Measurements from ENCODE around the gene MDC1.

The MDC1 gene

GRCh38 chr6:30700340-30700739 is 16.7 kb downstream of the MDC1 start:
- no peak overlapping the region for H2BK12ac ChIP-seq (ENCODE audit: low read length)
- no peak overlapping the region for H2AFZ ChIP-seq (ENCODE audit: low read length)
- peaks cover 29 to 64% of the 10 kb centered on the region in 2 donors for H3K36me3 ChIP-seq (replicated peaks in 1 of 2; ENCODE audit: control insufficient read depth in 2 of 2, insufficient read depth in 2 of 2, low read length in 2 of 2)
- H3K23ac ChIP-seq (ENCODE audit: low read depth, low read length, poor library complexity): no peak overlapping the region
- no peak overlapping the region for H3K9ac ChIP-seq (ENCODE audit: low read depth, low read length, poor library complexity)
- no CpG with 5 or more reads among the region's 4 CpGs for WGBS, 2 donors (ENCODE audit: extremely low coverage in 2 of 2, insufficient read length in 2 of 2, insufficient replicate concordance in 1 of 2)
- no peak overlapping the region for H2AK5ac ChIP-seq (ENCODE audit: low read depth, low read length)
- H3K4me2 ChIP-seq (ENCODE audit: insufficient read depth, low read length, poor library complexity, severe bottlenecking): no peak overlapping the region
- peaks cover 0 to 3% of the 10 kb centered on the region in 2 donors for H3K9me3 ChIP-seq (replicated peaks in 1 of 2; ENCODE audit: control insufficient read depth in 2 of 2, insufficient read depth in 1 of 2, low read depth in 1 of 2, low read length in 2 of 2)
- H3K18ac ChIP-seq (ENCODE audit: low read length): no peak overlapping the region
- H2BK5ac ChIP-seq (ENCODE audit: low read length): no peak overlapping the region
- H3K4ac ChIP-seq (ENCODE audit: low read length): no peak overlapping the region
- no peaks in the 10 kb centered on the region for H3K27me3 ChIP-seq (ENCODE audit: control insufficient read depth in 3 of 3, insufficient read depth in 3 of 3, low read depth in 1 of 3, low read length in 3 of 3)
- H3K79me1 ChIP-seq (ENCODE audit: low read depth, low read length): no peaks in the 10 kb centered on the region
- no peak overlapping the region for H3K27ac ChIP-seq (replicated peaks; ENCODE audit: low read length)
- no peak overlapping the region for H3K4me3 ChIP-seq (ENCODE audit: low read length in 2 of 2)
- no peak overlapping the region for H4K8ac ChIP-seq (ENCODE audit: low read depth, low read length)
- H2BK15ac ChIP-seq (ENCODE audit: low read length): no peak overlapping the region
- no peak for DNase-seq (ENCODE audit: low spot score)
- H2BK120ac ChIP-seq (ENCODE audit: low read depth, low read length): no peak overlapping the region
- no peak overlapping the region for H3K14ac ChIP-seq (ENCODE audit: low read length)
- no peak overlapping the region for H4K91ac ChIP-seq (ENCODE audit: low read depth, low read length, poor library complexity)
- H3K4me1 ChIP-seq (ENCODE audit: control insufficient read depth in 2 of 2, insufficient read depth in 1 of 2, low read depth in 1 of 2, low read length in 2 of 2): no peaks in the 10 kb centered on the region

GRCh38 chr6:30696432-30696831 is 20.6 kb downstream of the MDC1 start:
- H2BK5ac ChIP-seq (ENCODE audit: low read length): no peak overlapping the region
- no peak overlapping the region for H3K4ac ChIP-seq (ENCODE audit: low read length)
- H3K27me3 ChIP-seq (ENCODE audit: control insufficient read depth in 3 of 3, insufficient read depth in 3 of 3, low read depth in 1 of 3, low read length in 3 of 3): no peaks in the 10 kb centered on the region
- peaks cover 2 to 26% of the 10 kb centered on the region in 2 donors for H3K36me3 ChIP-seq (replicated peaks in 1 of 2; ENCODE audit: control insufficient read depth in 2 of 2, insufficient read depth in 2 of 2, low read length in 2 of 2)
- no peaks in the 10 kb centered on the region for H3K9me3 ChIP-seq (replicated peaks in 1 of 2; ENCODE audit: control insufficient read depth in 2 of 2, insufficient read depth in 1 of 2, low read depth in 1 of 2, low read length in 2 of 2)
- H3K79me1 ChIP-seq (ENCODE audit: low read depth, low read length): no peaks in the 10 kb centered on the region
- no peak overlapping the region for H2BK15ac ChIP-seq (ENCODE audit: low read length)
- H3K4me3 ChIP-seq (ENCODE audit: low read length in 2 of 2): no peak overlapping the region
- peaks cover 0 to 3% of the 10 kb centered on the region in 2 donors for H3K4me1 ChIP-seq (ENCODE audit: control insufficient read depth in 2 of 2, insufficient read depth in 1 of 2, low read depth in 1 of 2, low read length in 2 of 2)
- no peak overlapping the region for H3K27ac ChIP-seq (replicated peaks; ENCODE audit: low read length)
- H4K91ac ChIP-seq (ENCODE audit: low read depth, low read length, poor library complexity): no peak overlapping the region
- no peak overlapping the region for H2BK120ac ChIP-seq (ENCODE audit: low read depth, low read length)
- H3K9ac ChIP-seq (ENCODE audit: low read depth, low read length, poor library complexity): no peak overlapping the region
- no peak overlapping the region for H3K23ac ChIP-seq (ENCODE audit: low read depth, low read length, poor library complexity)
- no peak overlapping the region for H3K14ac ChIP-seq (ENCODE audit: low read length)
- no peak for DNase-seq (ENCODE audit: low spot score)
- H4K8ac ChIP-seq (ENCODE audit: low read depth, low read length): no peak overlapping the region
- no CpG with 5 or more reads among the region's 5 CpGs for WGBS, 2 donors (ENCODE audit: extremely low coverage in 2 of 2, insufficient read length in 2 of 2, insufficient replicate concordance in 1 of 2)
- H3K4me2 ChIP-seq (ENCODE audit: insufficient read depth, low read length, poor library complexity, severe bottlenecking): no peak overlapping the region
- no peak overlapping the region for H2AFZ ChIP-seq (ENCODE audit: low read length)
- H2AK5ac ChIP-seq (ENCODE audit: low read depth, low read length): no peak overlapping the region
- H3K18ac ChIP-seq (ENCODE audit: low read length): no peak overlapping the region
- no peak overlapping the region for H2BK12ac ChIP-seq (ENCODE audit: low read length)

GRCh38 chr6:30691208-30691847 is 25.8 kb downstream of the MDC1 start:
- Histone ChIP-seq H3K36me3 (replicated peaks in 1 of 2; ENCODE audit: control insufficient read depth in 2 of 2, insufficient read depth in 2 of 2, low read length in 2 of 2) (peaks cover 2 to 17% of the 10 kb centered on the region in 2 donors), H3K18ac (ENCODE audit: low read length) (no peak overlapping the region), H4K91ac (ENCODE audit: low read depth, low read length, poor library complexity) (no peak overlapping the region), H3K23ac (ENCODE audit: low read depth, low read length, poor library complexity) (no peak overlapping the region), H3K4me1 (ENCODE audit: control insufficient read depth in 2 of 2, insufficient read depth in 1 of 2, low read depth in 1 of 2, low read length in 2 of 2) (peaks cover 23 to 27% of the 10 kb centered on the region in 2 donors), H2BK12ac (ENCODE audit: low read length) (no peak overlapping the region), H4K8ac (ENCODE audit: low read depth, low read length) (no peak overlapping the region), H3K9me3 (replicated peaks in 1 of 2; ENCODE audit: control insufficient read depth in 2 of 2, insufficient read depth in 1 of 2, low read depth in 1 of 2, low read length in 2 of 2) (no peaks in the 10 kb centered on the region), H3K4me2 (ENCODE audit: insufficient read depth, low read length, poor library complexity, severe bottlenecking) (peak overlapping the region; percentile 73), H3K79me1 (ENCODE audit: low read depth, low read length) (peaks cover 6% of the 10 kb centered on the region), H3K14ac (ENCODE audit: low read length) (no peak overlapping the region), H2BK120ac (ENCODE audit: low read depth, low read length) (no peak overlapping the region), H3K4me3 (ENCODE audit: low read length in 2 of 2) (peak overlapping the region; percentile 62 to 97), H3K4ac (ENCODE audit: low read length) (no peak overlapping the region), H2AFZ (ENCODE audit: low read length) (peak overlapping the region; percentile 98), H3K27me3 (ENCODE audit: control insufficient read depth in 3 of 3, insufficient read depth in 3 of 3, low read depth in 1 of 3, low read length in 3 of 3) (no peaks in the 10 kb centered on the region), H2BK5ac (ENCODE audit: low read length) (peak overlapping the region; percentile 85), H2BK15ac (ENCODE audit: low read length) (no peak overlapping the region), H3K9ac (ENCODE audit: low read depth, low read length, poor library complexity) (no peak overlapping the region), H3K27ac (replicated peaks; ENCODE audit: low read length) (peak overlapping the region; percentile 99), H2AK5ac (ENCODE audit: low read depth, low read length) (no peak overlapping the region)
- WGBS, 2 donors (ENCODE audit: extremely low coverage in 2 of 2, insufficient read length in 2 of 2, insufficient replicate concordance in 1 of 2): no CpG with 5 or more reads among the region's 8 CpGs
- DNase-seq (ENCODE audit: low spot score): no peak

- no peak within 1 kb of the TSS for H4K91ac ChIP-seq (ENCODE audit: low read depth, low read length, poor library complexity)
- DNase-seq (ENCODE audit: low spot score): peak; percentile 86
- H2BK5ac ChIP-seq (ENCODE audit: low read length): peak within 1 kb of the TSS; percentile 85
- no peak within 1 kb of the TSS for H2BK15ac ChIP-seq (ENCODE audit: low read length)
- no peak within 1 kb of the TSS for H3K23ac ChIP-seq (ENCODE audit: low read depth, low read length, poor library complexity)
- H3K27ac ChIP-seq (replicated peaks; ENCODE audit: low read length): peak within 1 kb of the TSS; percentile 99
- H3K9me3 ChIP-seq (replicated peaks in 1 of 2; ENCODE audit: control insufficient read depth in 2 of 2, insufficient read depth in 1 of 2, low read depth in 1 of 2, low read length in 2 of 2): no peaks in the 10 kb centered on the region
- peak within 1 kb of the TSS; percentile 98 for H3K18ac ChIP-seq (ENCODE audit: low read length)
- H3K27me3 ChIP-seq (ENCODE audit: control insufficient read depth in 3 of 3, insufficient read depth in 3 of 3, low read depth in 1 of 3, low read length in 3 of 3): no peaks in the 10 kb centered on the region
- peak within 1 kb of the TSS; percentile 49 for H3K14ac ChIP-seq (ENCODE audit: low read length)
- H3K79me1 ChIP-seq (ENCODE audit: low read depth, low read length): peaks cover 9% of the 10 kb centered on the region
- peak within 1 kb of the TSS; percentile 88 to 97 for H3K4me3 ChIP-seq (ENCODE audit: low read length in 2 of 2)
- peaks cover 2 to 18% of the 10 kb centered on the region in 2 donors for H3K36me3 ChIP-seq (replicated peaks in 1 of 2; ENCODE audit: control insufficient read depth in 2 of 2, insufficient read depth in 2 of 2, low read length in 2 of 2)
- H3K4me2 ChIP-seq (ENCODE audit: insufficient read depth, low read length, poor library complexity, severe bottlenecking): peak within 1 kb of the TSS; percentile 73
- H2BK12ac ChIP-seq (ENCODE audit: low read length): peak within 1 kb of the TSS; percentile 82
- H2AFZ ChIP-seq (ENCODE audit: low read length): peak within 1 kb of the TSS; percentile 98
- peak within 1 kb of the TSS; percentile 41 for H2AK5ac ChIP-seq (ENCODE audit: low read depth, low read length)
- peaks cover 27 to 34% of the 10 kb centered on the region in 2 donors for H3K4me1 ChIP-seq (ENCODE audit: control insufficient read depth in 2 of 2, insufficient read depth in 1 of 2, low read depth in 1 of 2, low read length in 2 of 2)
- H4K8ac ChIP-seq (ENCODE audit: low read depth, low read length): no peak within 1 kb of the TSS
- no peak within 1 kb of the TSS for H2BK120ac ChIP-seq (ENCODE audit: low read depth, low read length)
- peak within 1 kb of the TSS; percentile 27 for H3K4ac ChIP-seq (ENCODE audit: low read length)
- WGBS, 2 donors (ENCODE audit: extremely low coverage in 2 of 2, insufficient read length in 2 of 2, insufficient replicate concordance in 1 of 2): no CpG with 5 or more reads among the region's 40 CpGs
- peak within 1 kb of the TSS; percentile 90 for H3K9ac ChIP-seq (ENCODE audit: low read depth, low read length, poor library complexity)
These were observed 26.5 kb downstream of the MDC1 start, which contains the start of gene NRM for GRCh38 chr6:30690403-30691207. Gene NRM (minus strand): TSS chr6:30690984. CDS start chr6:30690974, 10 bp downstream.
